Type B pancreatic cell (in vitro differentiated cells): Measurements from ENCODE around the gene USP49. TPM values are rescaled to one million over a fixed set of nuclear protein-coding genes. Genes with fewer than 3 reads are reported as not detected.

Experiments
- DNase-seq: peaks from one replicate; pipeline ENCODE4 v3.0.0; 2021; ENCODE audit warnings: mixed read lengths; ENCODE audit not compliant: unreplicated experiment; ENCODE audit errors: extremely low spot score
- H3K27ac Mint-ChIP-seq: 2 replicates; pipeline ENCODE4 v1.8.0; 2021; ENCODE audit warnings: mild to moderate bottlenecking, mixed read lengths
- H3K27me3 Mint-ChIP-seq: 2 replicates; pipeline ENCODE4 v1.8.0; 2021; ENCODE audit warnings: mixed read lengths
- H3K36me3 Mint-ChIP-seq: 2 replicates; pipeline ENCODE4 v1.8.0; 2021; ENCODE audit warnings: mixed read lengths
- H3K4me1 Mint-ChIP-seq: one replicate; pipeline ENCODE4 v1.8.0; 2021; ENCODE audit warnings: mixed read lengths; ENCODE audit not compliant: unreplicated experiment
- H3K4me3 Mint-ChIP-seq: 2 replicates; pipeline ENCODE4 v1.8.0; 2021; ENCODE audit warnings: mild to moderate bottlenecking, mixed read lengths
- H3K9me3 Mint-ChIP-seq: 2 replicates; pipeline ENCODE4 v1.8.0; 2021; ENCODE audit warnings: mixed read lengths
- CTCF ChIP-seq: fragments of 200-600 bp; sonication (generic); conservative IDR thresholded peaks from 2 replicates; pipeline ENCODE4 v1.5.0; 2021; ENCODE audit warnings: antibody characterized with exemption, mild to moderate bottlenecking
- total RNA-seq: library from RNA; stranded (reverse); gene quantifications from 2 replicates; pipeline ENCODE4 v1.2.1, GENCODE V29; 2021; ENCODE audit warnings: low replicate concordance

The USP49 gene
- total RNA-seq, 1 donor from 2014 or later = 13.2 TPM

- H3K36me3 Mint-ChIP-seq = no peaks in the 10 kb centered on the region
- no peak for DNase-seq
- no peaks in the 10 kb centered on the region for H3K9me3 Mint-ChIP-seq
- no peak for TF ChIP-seq CTCF
- no peak overlapping the region for H3K27ac Mint-ChIP-seq
- no peak overlapping the region for H3K4me3 Mint-ChIP-seq
- no peaks in the 10 kb centered on the region for H3K4me1 Mint-ChIP-seq
- no peaks in the 10 kb centered on the region for H3K27me3 Mint-ChIP-seq
These were observed 73.2 kb downstream of the USP49 start for GRCh38 chr6:41822021-41822420.

- Mint-ChIP-seq H3K27me3 (no peaks in the 10 kb centered on the region), H3K27ac (no peak overlapping the region)
- no peak for DNase-seq
These were observed 73.9 kb downstream of the USP49 start for GRCh38 chr6:41821266-41821665.

GRCh38 chr6:41818271-41819054 is 76.7 kb downstream of the USP49 start:
- H3K4me1 Mint-ChIP-seq = no peaks in the 10 kb centered on the region
- no peak overlapping the region for H3K27ac Mint-ChIP-seq
- H3K9me3 Mint-ChIP-seq = no peaks in the 10 kb centered on the region
- no peaks in the 10 kb centered on the region for H3K36me3 Mint-ChIP-seq
- no peak for DNase-seq
- no peak overlapping the region for H3K4me3 Mint-ChIP-seq
- TF ChIP-seq CTCF = no peak
- no peaks in the 10 kb centered on the region for H3K27me3 Mint-ChIP-seq

More at GRCh38 chr6:41821266-41821665, 73.9 kb downstream of the USP49 start:
- Mint-ChIP-seq H3K4me1 (no peaks in the 10 kb centered on the region), H3K9me3 (no peaks in the 10 kb centered on the region), H3K4me3 (no peak overlapping the region), H3K36me3 (no peaks in the 10 kb centered on the region)
- no peak for TF ChIP-seq CTCF

GRCh38 chr6:41815587-41815986 is 79.6 kb downstream of the USP49 start:
- TF ChIP-seq CTCF = no peak
- no peaks in the 10 kb centered on the region for H3K36me3 Mint-ChIP-seq
- no peak overlapping the region for H3K27ac Mint-ChIP-seq
- DNase-seq = no peak
- H3K27me3 Mint-ChIP-seq = no peaks in the 10 kb centered on the region
- H3K4me1 Mint-ChIP-seq = no peaks in the 10 kb centered on the region
- no peak overlapping the region for H3K4me3 Mint-ChIP-seq
- no peaks in the 10 kb centered on the region for H3K9me3 Mint-ChIP-seq

- H3K27ac Mint-ChIP-seq = no peak overlapping the region
- H3K4me1 Mint-ChIP-seq = no peaks in the 10 kb centered on the region
- TF ChIP-seq CTCF = no peak
- H3K27me3 Mint-ChIP-seq = no peaks in the 10 kb centered on the region
- H3K36me3 Mint-ChIP-seq = no peaks in the 10 kb centered on the region
- no peaks in the 10 kb centered on the region for H3K9me3 Mint-ChIP-seq
- DNase-seq = no peak
- no peak overlapping the region for H3K4me3 Mint-ChIP-seq
These were observed 80.5 kb downstream of the USP49 start for GRCh38 chr6:41814629-41815028.
